Naive thymus-derived CD8-positive, alpha-beta T cell (primary cell): ENCODE measurements around the gene MAGI2. TPM values are rescaled to one million over a fixed set of nuclear protein-coding genes. Genes with fewer than 3 reads are reported as not detected.

Experiments
- ATAC-seq, 2 donors: fragments of 150-1000 bp; cut with Tn5 transposase in 1 of 2; sonication (Bioruptor Pico), chemical (Tn5 transposase) in 1 of 2; 1 replicate in 1 of 2; 2 replicates in 1 of 2; pipeline ENCODE4 v1.10.0; 2021; ENCODE audit warnings: mild to moderate bottlenecking in 2 of 2, moderate library complexity in 2 of 2
- POLR2A ChIA-PET: fragments of 350-600 bp; sonication (Branson Sonifier 250); formaldehyde crosslinking; loops from one replicate; lab custom pipeline; 2021; ENCODE audit warnings: antibody characterized with exemption; lab: Charles Lee
- DNase-seq, 10 donors: peaks; one replicate each; pipeline versions ENCODE4 v3.0.0 to v3.0.0-alpha.2; 2020 to 2022
- H3K27ac Mint-ChIP-seq, 10 donors: one replicate each; pipeline ENCODE4 v1.8.0; 2020 to 2022; ENCODE audit warnings: mild to moderate bottlenecking in 10 of 10, mixed read lengths in 10 of 10, moderate library complexity in 4 of 10, inconsistent platforms in 1 of 10
- H3K27me3 Mint-ChIP-seq, 5 donors: one replicate each; pipeline ENCODE4 v1.8.0; 2021 to 2022; ENCODE audit warnings: mixed read lengths in 5 of 5
- H3K36me3 Mint-ChIP-seq, 3 donors: one replicate each; pipeline ENCODE4 v1.8.0; 2020 to 2022; ENCODE audit warnings: mixed read lengths in 3 of 3, mild to moderate bottlenecking in 2 of 3, inconsistent platforms in 1 of 3
- H3K4me1 Mint-ChIP-seq, 4 donors: one replicate each; pipeline ENCODE4 v1.8.0; 2021 to 2022; ENCODE audit warnings: mixed read lengths in 4 of 4
- H3K4me3 Mint-ChIP-seq, 10 donors: one replicate each; pipeline ENCODE4 v1.8.0; 2020 to 2022; ENCODE audit warnings: mild to moderate bottlenecking in 10 of 10, mixed read lengths in 10 of 10, moderate library complexity in 6 of 10, inconsistent platforms in 1 of 10
- H3K9me3 Mint-ChIP-seq, 9 donors: one replicate each; pipeline ENCODE4 v1.8.0; 2020 to 2022; ENCODE audit warnings: mixed read lengths in 9 of 9, mild to moderate bottlenecking in 3 of 9, inconsistent platforms in 1 of 9, moderate library complexity in 1 of 9
- polyA plus RNA-seq, 3 donors: library from polyadenylated mRNA; unstranded; fragments of 300-500 nt; fragmentation: Illumina TruSeq; gene quantifications; one replicate each; pipeline ENCODE4 v1.2.3, GENCODE V29; 2021
- total RNA-seq, 8 experiments: library from RNA in 2 of 8; stranded (reverse) in 2 of 8; gene quantifications; one replicate each; pipeline ENCODE4 v1.2.3 and lab custom pipeline; 2021 to 2026

MAGI2 gene
- total and polyA plus RNA-seq, 5 experiments from 2014 or later, result 0.02 to 0.65 (median 0.37) TPM; not detected in 1

- no peak for ATAC-seq
Measured at GRCh38 chr7:78402096-78402495, 1051.4 kb downstream of the MAGI2 start.

GRCh38 chr7:78400038-78400437 is 1053.4 kb downstream of the MAGI2 start:
- POLR2A ChIA-PET, result no interaction called here
- Mint-ChIP-seq H3K4me3 (no peak overlapping the region), H3K36me3 (no peaks in the 10 kb centered on the region), H3K4me1 (no peaks in the 10 kb centered on the region), H3K27me3 (peaks cover 0 to 6% (median 1%) of the 10 kb centered on the region in 5 donors), H3K9me3 (peaks cover 0 to 13% (median 2%) of the 10 kb centered on the region in 9 donors), H3K27ac (no peak overlapping the region)
- no peak for ATAC-seq
- DNase-seq, result no peak

More at GRCh38 chr7:78402096-78402495, 1051.4 kb downstream of the MAGI2 start:
- no peaks in the 10 kb centered on the region for H3K36me3 Mint-ChIP-seq
- no peak overlapping the region for H3K27ac Mint-ChIP-seq
- H3K4me1 Mint-ChIP-seq, result no peaks in the 10 kb centered on the region
- peaks cover 0 to 1% (median under 1%) of the 10 kb centered on the region in 5 donors for H3K27me3 Mint-ChIP-seq
- H3K9me3 Mint-ChIP-seq, result peaks cover 0 to 4% (median 0%) of the 10 kb centered on the region in 9 donors
- POLR2A ChIA-PET, result no interaction called here
- H3K4me3 Mint-ChIP-seq, result no peak overlapping the region
- DNase-seq, result no peak

- POLR2A ChIA-PET, result no interaction called here
- Mint-ChIP-seq H3K36me3 (no peaks in the 10 kb centered on the region), H3K27ac (no peak overlapping the region), H3K9me3 (peaks cover 0 to 13% (median under 1%) of the 10 kb centered on the region in 9 donors), H3K27me3 (peaks cover 0 to 6% (median 1%) of the 10 kb centered on the region in 5 donors), H3K4me1 (no peaks in the 10 kb centered on the region), H3K4me3 (no peak overlapping the region)
- no peak for ATAC-seq
- no peak for DNase-seq
Measured at GRCh38 chr7:78399033-78399769, 1054.3 kb downstream of the MAGI2 start.

GRCh38 chr7:78398576-78398975 is 1054.9 kb downstream of the MAGI2 start:
- DNase-seq (no peak), ATAC-seq (no peak)
- H3K27me3 Mint-ChIP-seq, result peaks cover 0 to 6% (median 1%) of the 10 kb centered on the region in 5 donors
- H3K36me3 Mint-ChIP-seq, result no peaks in the 10 kb centered on the region
- H3K9me3 Mint-ChIP-seq, result peaks cover 0 to 13% (median 0%) of the 10 kb centered on the region in 9 donors
- no peak overlapping the region for H3K27ac Mint-ChIP-seq
- POLR2A ChIA-PET, result no interaction called here
- H3K4me3 Mint-ChIP-seq, result no peak overlapping the region
- no peaks in the 10 kb centered on the region for H3K4me1 Mint-ChIP-seq

- Mint-ChIP-seq H3K4me1 (no peaks in the 10 kb centered on the region), H3K36me3 (no peaks in the 10 kb centered on the region), H3K27ac (no peak overlapping the region), H3K4me3 (no peak overlapping the region), H3K27me3 (peaks cover 0 to 6% (median 1%) of the 10 kb centered on the region in 5 donors), H3K9me3 (peaks cover 0 to 13% (median 0%) of the 10 kb centered on the region in 9 donors)
- POLR2A ChIA-PET, result no interaction called here
- DNase-seq (no peak), ATAC-seq (no peak)
Measured at GRCh38 chr7:78398081-78398480, 1055.4 kb downstream of the MAGI2 start.

- ATAC-seq (no peak), DNase-seq (no peak)
- POLR2A ChIA-PET, result no interaction called here
- Mint-ChIP-seq H3K36me3 (no peaks in the 10 kb centered on the region), H3K27ac (no peak overlapping the region), H3K27me3 (peaks cover 0 to 6% (median 1%) of the 10 kb centered on the region in 5 donors), H3K4me3 (no peak overlapping the region), H3K9me3 (peaks cover 0 to 13% (median 0%) of the 10 kb centered on the region in 9 donors), H3K4me1 (no peaks in the 10 kb centered on the region)
Measured at GRCh38 chr7:78396210-78396609, 1057.3 kb downstream of the MAGI2 start.

- Mint-ChIP-seq H3K4me1 (no peaks in the 10 kb centered on the region), H3K4me3 (no peak overlapping the region), H3K27me3 (peaks cover 0 to 6% (median 1%) of the 10 kb centered on the region in 5 donors), H3K36me3 (no peaks in the 10 kb centered on the region), H3K9me3 (peaks cover 0 to 13% (median 0%) of the 10 kb centered on the region in 9 donors), H3K27ac (no peak overlapping the region)
- DNase-seq, result no peak
- POLR2A ChIA-PET, result no interaction called here
- no peak for ATAC-seq
Measured at GRCh38 chr7:78395298-78396036, 1058.0 kb downstream of the MAGI2 start.

GRCh38 chr7:78389022-78389421 is 1064.4 kb downstream of the MAGI2 start:
- H3K4me3 Mint-ChIP-seq, result no peak overlapping the region
- H3K4me1 Mint-ChIP-seq, result no peaks in the 10 kb centered on the region
- DNase-seq, result no peak
- H3K27ac Mint-ChIP-seq, result no peak overlapping the region
- ATAC-seq, result no peak
- H3K27me3 Mint-ChIP-seq, result no peaks in the 10 kb centered on the region
- no peaks in the 10 kb centered on the region for H3K36me3 Mint-ChIP-seq
- peaks cover 0 to 3% (median 0%) of the 10 kb centered on the region in 9 donors for H3K9me3 Mint-ChIP-seq
- POLR2A ChIA-PET, result no interaction called here

- Mint-ChIP-seq H3K27me3 (no peaks in the 10 kb centered on the region), H3K27ac (no peak overlapping the region), H3K4me3 (no peak overlapping the region), H3K36me3 (no peaks in the 10 kb centered on the region), H3K4me1 (no peaks in the 10 kb centered on the region), H3K9me3 (peaks cover 0 to 3% (median 0%) of the 10 kb centered on the region in 9 donors)
- no peak for DNase-seq
- POLR2A ChIA-PET, result no interaction called here
- no peak for ATAC-seq
Measured at GRCh38 chr7:78386520-78386919, 1066.9 kb downstream of the MAGI2 start.

- Mint-ChIP-seq H3K27me3 (no peaks in the 10 kb centered on the region), H3K36me3 (no peaks in the 10 kb centered on the region), H3K9me3 (peaks cover 0 to 6% (median 3%) of the 10 kb centered on the region in 9 donors), H3K4me1 (no peaks in the 10 kb centered on the region), H3K27ac (no peak overlapping the region), H3K4me3 (no peak overlapping the region)
- ATAC-seq (no peak), DNase-seq (no peak)
- POLR2A ChIA-PET, result no interaction called here
Measured at GRCh38 chr7:78383096-78383880, 1070.2 kb downstream of the MAGI2 start.

GRCh38 chr7:78379148-78379547 is 1074.3 kb downstream of the MAGI2 start:
- DNase-seq (no peak), ATAC-seq (no peak)
- H3K27me3 Mint-ChIP-seq, result peaks cover 0 to 3% (median 1%) of the 10 kb centered on the region in 5 donors
- no peaks in the 10 kb centered on the region for H3K36me3 Mint-ChIP-seq
- POLR2A ChIA-PET, result no interaction called here
- no peak overlapping the region for H3K4me3 Mint-ChIP-seq
- H3K4me1 Mint-ChIP-seq, result no peaks in the 10 kb centered on the region
- no peak overlapping the region for H3K27ac Mint-ChIP-seq
- H3K9me3 Mint-ChIP-seq, result peaks cover 0 to 20% (median 3%) of the 10 kb centered on the region in 9 donors

GRCh38 chr7:78377532-78377931 is 1075.9 kb downstream of the MAGI2 start:
- no peak for ATAC-seq
- Mint-ChIP-seq H3K4me1 (no peaks in the 10 kb centered on the region), H3K27ac (no peak overlapping the region), H3K4me3 (no peak overlapping the region), H3K9me3 (peaks cover 0 to 20% (median 3%) of the 10 kb centered on the region in 9 donors), H3K36me3 (no peaks in the 10 kb centered on the region), H3K27me3 (peaks cover 0 to 3% (median 1%) of the 10 kb centered on the region in 5 donors)
- POLR2A ChIA-PET, result no interaction called here
- DNase-seq, result no peak
